ENCODE data around the gene NSD1. TPM values are rescaled to one million over a fixed set of nuclear protein-coding genes. Genes with fewer than 3 reads are reported as not detected.

Gene NSD1
- total RNA-seq, 2 donors from 2014 or later: 150 to 190 TPM

GRCh38 chr5:177092178-177093081 is 41.1 kb upstream of the NSD1 start:
- peaks cover 56% of the 10 kb centered on the region for H3K36me3 Mint-ChIP-seq (ENCODE audit: low read depth)
- H3K9me3 ChIP-seq (ENCODE audit: control insufficient read depth, low read length): no peaks in the 10 kb centered on the region
- DNase-seq: no peak
- H3K27me3 Mint-ChIP-seq (ENCODE audit: insufficient read depth): peaks cover 1% of the 10 kb centered on the region
- H3K27ac Mint-ChIP-seq: no peak overlapping the region
- H3K9me3 Mint-ChIP-seq: no peaks in the 10 kb centered on the region
- WGBS, 2 experiments (ENCODE audit: insufficient coverage in 1 of 2, insufficient read length in 1 of 2): 94 to 96% methylated on average over 28 to 32 of the region's 32 CpGs
- H3K4me1 Mint-ChIP-seq: peaks cover 16% of the 10 kb centered on the region
- TF ChIP-seq CTCF (conservative IDR thresholded peaks at IDR 0.05): no peak
- H3K4me1 ChIP-seq (ENCODE audit: control insufficient read depth, insufficient read depth, low read length): no peaks in the 10 kb centered on the region
- H3K9ac ChIP-seq (ENCODE audit: extremely low read depth, low read length, poor library complexity, severe bottlenecking): no peak overlapping the region
- H3K27ac ChIP-seq (ENCODE audit: low read depth, low read length): no peak overlapping the region
- no peak overlapping the region for H3K4me3 Mint-ChIP-seq
- H3K36me3 ChIP-seq (ENCODE audit: control insufficient read depth, insufficient read depth, low read length): no peaks in the 10 kb centered on the region
- H3K4me3 ChIP-seq (ENCODE audit: low read length): no peak overlapping the region
- H3K27me3 ChIP-seq (ENCODE audit: control insufficient read depth, insufficient read depth, low read length, poor library complexity, severe bottlenecking): no peaks in the 10 kb centered on the region

DNA sequence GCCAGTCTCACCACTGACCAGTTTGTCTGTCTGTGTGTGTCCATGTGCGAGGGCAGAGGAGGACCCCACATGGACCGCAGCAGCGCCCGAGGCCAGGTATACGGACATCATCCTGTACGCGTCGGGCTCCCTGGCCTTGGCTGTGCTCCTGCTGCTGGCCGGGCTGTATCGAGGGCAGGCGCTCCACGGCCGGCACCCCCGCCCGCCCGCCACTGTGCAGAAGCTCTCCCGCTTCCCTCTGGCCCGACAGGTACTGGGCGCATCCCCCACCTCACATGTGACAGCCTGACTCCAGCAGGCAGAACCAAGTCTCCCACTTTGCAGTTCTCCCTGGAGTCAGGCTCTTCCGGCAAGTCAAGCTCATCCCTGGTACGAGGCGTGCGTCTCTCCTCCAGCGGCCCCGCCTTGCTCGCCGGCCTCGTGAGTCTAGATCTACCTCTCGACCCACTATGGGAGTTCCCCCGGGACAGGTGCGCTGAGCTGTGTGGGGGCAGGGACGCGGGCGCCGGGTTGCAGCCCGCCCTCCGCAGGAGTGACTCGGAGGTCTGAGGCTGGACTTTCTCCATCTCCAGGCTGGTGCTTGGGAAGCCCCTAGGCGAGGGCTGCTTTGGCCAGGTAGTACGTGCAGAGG is 40.4 kb upstream of the NSD1 start:
- no peak overlapping the region for H3K9ac ChIP-seq (ENCODE audit: extremely low read depth, low read length, poor library complexity, severe bottlenecking)

DNA sequence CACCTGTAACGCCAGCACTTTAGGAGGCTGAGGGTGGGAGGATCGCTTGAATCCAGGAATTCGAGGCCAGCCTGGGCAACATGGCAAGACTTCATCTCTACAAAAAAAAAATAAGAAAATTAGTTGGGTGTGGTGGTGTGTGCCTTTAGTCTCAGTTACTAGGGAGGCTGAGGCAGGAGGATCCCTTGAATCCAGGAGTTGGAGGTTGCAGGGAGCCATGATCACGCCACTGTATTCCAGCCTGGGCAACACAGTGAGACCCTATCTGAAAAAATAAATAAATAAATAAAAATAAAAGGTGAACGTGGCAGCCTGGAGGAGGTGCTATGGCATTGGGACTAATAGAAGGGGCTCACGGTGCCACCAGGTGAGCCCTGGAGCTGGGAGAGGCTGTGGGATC is 39.8 kb upstream of the NSD1 start:
- Mint-ChIP-seq H3K9me3 (no peaks in the 10 kb centered on the region), H3K4me1 (peaks cover 9% of the 10 kb centered on the region), H3K4me3 (no peak overlapping the region), H3K36me3 (ENCODE audit: low read depth) (peaks cover 52% of the 10 kb centered on the region), H3K27me3 (ENCODE audit: insufficient read depth) (no peaks in the 10 kb centered on the region), H3K27ac (no peak overlapping the region)
- Histone ChIP-seq H3K4me3 (ENCODE audit: low read length) (no peak overlapping the region), H3K36me3 (ENCODE audit: control insufficient read depth, insufficient read depth, low read length) (no peaks in the 10 kb centered on the region), H3K9me3 (ENCODE audit: control insufficient read depth, low read length) (no peaks in the 10 kb centered on the region), H3K27me3 (ENCODE audit: control insufficient read depth, insufficient read depth, low read length, poor library complexity, severe bottlenecking) (no peaks in the 10 kb centered on the region), H3K27ac (ENCODE audit: low read depth, low read length) (no peak overlapping the region), H3K4me1 (ENCODE audit: control insufficient read depth, insufficient read depth, low read length) (no peaks in the 10 kb centered on the region), H3K9ac (ENCODE audit: extremely low read depth, low read length, poor library complexity, severe bottlenecking) (no peak overlapping the region)
- DNase-seq: no peak
- 98 to 100% methylated on average over 3 to 6 of the region's 6 CpGs for WGBS, 2 experiments (ENCODE audit: insufficient coverage in 1 of 2, insufficient read length in 1 of 2)
- no peak for TF ChIP-seq CTCF (conservative IDR thresholded peaks at IDR 0.05)

More for the DNA sequence above, 40.4 kb upstream of the NSD1 start:
- H3K27me3 Mint-ChIP-seq (ENCODE audit: insufficient read depth): no peaks in the 10 kb centered on the region
- H3K9me3 ChIP-seq (ENCODE audit: control insufficient read depth, low read length): no peaks in the 10 kb centered on the region
- H3K36me3 Mint-ChIP-seq (ENCODE audit: low read depth): peaks cover 56% of the 10 kb centered on the region
- no peak overlapping the region for H3K4me3 ChIP-seq (ENCODE audit: low read length)
- no peak overlapping the region for H3K4me3 Mint-ChIP-seq
- no peaks in the 10 kb centered on the region for H3K36me3 ChIP-seq (ENCODE audit: control insufficient read depth, insufficient read depth, low read length)
- no peak overlapping the region for H3K27ac ChIP-seq (ENCODE audit: low read depth, low read length)
- H3K27ac Mint-ChIP-seq: no peak overlapping the region
- DNase-seq: no peak
- WGBS, 2 experiments (ENCODE audit: insufficient coverage in 1 of 2, insufficient read length in 1 of 2): 94 to 95% methylated on average over 35 to 40 of the region's 40 CpGs
- no peaks in the 10 kb centered on the region for H3K9me3 Mint-ChIP-seq
- TF ChIP-seq CTCF (conservative IDR thresholded peaks at IDR 0.05): no peak
- peaks cover 12% of the 10 kb centered on the region for H3K4me1 Mint-ChIP-seq
- no peaks in the 10 kb centered on the region for H3K4me1 ChIP-seq (ENCODE audit: control insufficient read depth, insufficient read depth, low read length)
- no peaks in the 10 kb centered on the region for H3K27me3 ChIP-seq (ENCODE audit: control insufficient read depth, insufficient read depth, low read length, poor library complexity, severe bottlenecking)
